NCI-H2029 (cell line): ENCODE results near the gene ARHGAP11A.
"Not testable (repeated sequence)": the region's sequence is repeated elsewhere in the genome, so short reads cannot be mapped to it uniquely, and the experiment has no call there.

Experiments used
- DNase-seq: peaks from one replicate; lab custom pipeline; 2025; lab: John Stamatoyannopoulos, UW

ARHGAP11A gene

GRCh38 chr15:32615051-32615870 lies at the start of gene ARHGAP11A:
Gene ARHGAP11A, plus strand, starts transcription at chr15:32615504. Its CDS starts 708 bp downstream, at chr15:32616212.
- not testable (repeated sequence) for DNase-seq

- DNase-seq, result not testable (repeated sequence)
Measured at GRCh38 chr15:32568988-32569387, 46.3 kb upstream of the ARHGAP11A start.

GRCh38 chr15:32578482-32578881 lies 36.8 kb upstream of the ARHGAP11A start:
- not testable (repeated sequence) for DNase-seq

GRCh38 chr15:32585844-32586243 lies 29.5 kb upstream of the ARHGAP11A start:
- not testable (repeated sequence) for DNase-seq

- not testable (repeated sequence) for DNase-seq
Measured at GRCh38 chr15:32593151-32593550, 22.2 kb upstream of the ARHGAP11A start, which contains the start of gene GOLGA8N. Gene GOLGA8N, plus strand, starts transcription at chr15:32593456.

- DNase-seq, result not testable (repeated sequence)
Measured at GRCh38 chr15:32609518-32609917, 5.8 kb upstream of the ARHGAP11A start.

GRCh38 chr15:32610719-32611118 lies 4.6 kb upstream of the ARHGAP11A start:
- DNase-seq, result not testable (repeated sequence)

- not testable (repeated sequence) for DNase-seq
Measured at GRCh38 chr15:32614712-32615050, 623 bp upstream of the ARHGAP11A start.

GRCh38 chr15:32615871-32616426 lies 645 bp downstream of the ARHGAP11A start:
- DNase-seq, result not testable (repeated sequence)

GRCh38 chr15:32636410-32636809 lies 21.1 kb downstream of the ARHGAP11A start:
- DNase-seq, result no peak

GRCh38 chr15:32636908-32637567 lies 21.7 kb downstream of the ARHGAP11A start:
- no peak for DNase-seq

- DNase-seq, result no peak
Measured at GRCh38 chr15:32637704-32638103, 22.4 kb downstream of the ARHGAP11A start.

- DNase-seq, result peak; percentile 68
Measured at GRCh38 chr15:32641517-32642059, 26.3 kb downstream of the ARHGAP11A start, which contains the start of gene SCG5. Gene SCG5, plus strand, starts transcription at chr15:32641710. Its CDS starts 1,883 bp downstream, at chr15:32643593.

- no peak for DNase-seq
Measured at GRCh38 chr15:32642667-32643435, 27.5 kb downstream of the ARHGAP11A start.

GRCh38 chr15:32643907-32644445 lies 28.7 kb downstream of the ARHGAP11A start:
- DNase-seq, result no peak

- peak; percentile 33 for DNase-seq
Measured at GRCh38 chr15:32646291-32646690, 31.0 kb downstream of the ARHGAP11A start.

GRCh38 chr15:32649342-32649741 lies 34.0 kb downstream of the ARHGAP11A start:
- DNase-seq, result no peak

GRCh38 chr15:32651229-32651837 lies 36.0 kb downstream of the ARHGAP11A start:
- DNase-seq, result no peak

- DNase-seq, result no peak
Measured at GRCh38 chr15:32652178-32652577, 36.9 kb downstream of the ARHGAP11A start.

- DNase-seq, result no peak
Measured at GRCh38 chr15:32656091-32656490, 40.8 kb downstream of the ARHGAP11A start.

- DNase-seq, result no peak
Measured at GRCh38 chr15:32656496-32656895, 41.2 kb downstream of the ARHGAP11A start.
